Neural progenitor cell (in vitro differentiated cells): ENCODE measurements around the gene ACLY. TPM values are rescaled to one million over a fixed set of nuclear protein-coding genes. Genes with fewer than 3 reads are reported as not detected.
A peak's percentile ranks its signal among the peaks of the same experiment; 100 is the strongest.
"Not testable (repeated sequence)": the region's sequence is repeated elsewhere in the genome, so short reads cannot be mapped to it uniquely, and the experiment has no call there.

ENCODE experiments used
- DNase-seq: peaks from one replicate; pipeline ENCODE4 v3.0.0-alpha.2; 2016; ENCODE audit warnings: low spot score
- H2AFZ ChIP-seq: fragments of 200-600 bp; sonication (generic); replicated peaks from 2 replicates; pipeline ENCODE4 v1.6.1; 2016; ENCODE audit warnings: antibody characterized with exemption
- H3F3A ChIP-seq: fragments of 200-600 bp; sonication (generic); 2 replicates; pipeline ENCODE4 v1.6.1; 2016; ENCODE audit warnings: antibody characterized with exemption, low read depth
- H3K27ac ChIP-seq: fragments of 200-600 bp; sonication (generic); 2 replicates; pipeline ENCODE4 v1.5.1; 2016; ENCODE audit warnings: mild to moderate bottlenecking
- H3K27me3 ChIP-seq: fragments of 200-600 bp; sonication (generic); 2 replicates; pipeline ENCODE4 v1.6.1; 2016; ENCODE audit warnings: mild to moderate bottlenecking, moderate library complexity
- H3K36me3 ChIP-seq: fragments of 200-600 bp; sonication (generic); 2 replicates; pipeline ENCODE4 v1.5.1; 2016
- H3K4me1 ChIP-seq: fragments of 200-600 bp; sonication (generic); 2 replicates; pipeline ENCODE4 v1.6.1; 2016; ENCODE audit warnings: mixed run types
- H3K4me2 ChIP-seq: fragments of 200-600 bp; sonication (generic); 2 replicates; pipeline ENCODE4 v1.6.1; 2016
- H3K4me3 ChIP-seq: fragments of 200-600 bp; sonication (generic); 2 replicates; pipeline ENCODE4 v1.5.1; 2016
- H3K79me2 ChIP-seq: fragments of 200-600 bp; sonication (generic); 2 replicates; pipeline ENCODE4 v1.6.1; 2016; ENCODE audit warnings: low read depth
- H3K9ac ChIP-seq: fragments of 200-600 bp; sonication (generic); 2 replicates; pipeline ENCODE4 v1.6.1; 2016
- H3K9me3 ChIP-seq: fragments of 200-600 bp; sonication (generic); 2 replicates; pipeline ENCODE4 v1.5.1; 2016; ENCODE audit warnings: low read depth
- H4K20me1 ChIP-seq: fragments of 200-600 bp; sonication (generic); 2 replicates; pipeline ENCODE4 v1.6.1; 2016; ENCODE audit warnings: low read depth
- H3K27ac Mint-ChIP-seq: 3 replicates; pipeline ENCODE4 v1.8.0; 2021; ENCODE audit warnings: mixed read lengths
- H3K27me3 Mint-ChIP-seq: 2 replicates; pipeline ENCODE4 v1.8.0; 2022; ENCODE audit warnings: low read depth, mild to moderate bottlenecking, inconsistent platforms, moderate library complexity, mixed read lengths; ENCODE audit not compliant: insufficient read depth
- H3K36me3 Mint-ChIP-seq: 3 replicates; pipeline ENCODE4 v1.8.0; 2021; ENCODE audit warnings: mixed read lengths
- H3K4me1 Mint-ChIP-seq: 3 replicates; pipeline ENCODE4 v1.8.0; 2021; ENCODE audit warnings: mixed read lengths
- H3K4me3 Mint-ChIP-seq: 3 replicates; pipeline ENCODE4 v1.8.0; 2021; ENCODE audit warnings: mild to moderate bottlenecking, moderate library complexity, mixed read lengths
- H3K9me3 Mint-ChIP-seq: 3 replicates; pipeline ENCODE4 v1.8.0; 2020; ENCODE audit warnings: mixed read lengths
- CTCF ChIP-seq: fragments of 200-600 bp; sonication (generic); IDR thresholded peaks from 2 replicates; pipeline ENCODE4 v1.5.1; 2017; ENCODE audit warnings: antibody characterized with exemption, mild to moderate bottlenecking
- EZH2 ChIP-seq: fragments of 200-600 bp; sonication (generic); IDR thresholded peaks from 2 replicates; pipeline ENCODE4 v1.6.1; 2017; ENCODE audit warnings: antibody characterized with exemption, mild to moderate bottlenecking, moderate library complexity
- EZH2phosphoT487 ChIP-seq: fragments of 200-600 bp; sonication (generic); IDR thresholded peaks from 2 replicates; pipeline ENCODE4 v1.6.1; 2017; ENCODE audit warnings: antibody characterized with exemption
- total RNA-seq: library from RNA; depleted of rRNA; stranded (reverse); fragments of >200 nt; gene quantifications from 2 replicates; pipeline ENCODE4 v1.2.3, GENCODE V29; 2015; ENCODE audit warnings: low replicate concordance

Gene ACLY
- total RNA-seq, 1 donor from 2014 or later: 221 TPM

GRCh38 chr17:41844971-41845370 is 73.8 kb downstream of the ACLY start:
- H3F3A ChIP-seq: no peaks in the 10 kb centered on the region
- TF ChIP-seq EZH2phosphoT487: no peak
- TF ChIP-seq EZH2: no peak
- TF ChIP-seq CTCF: no peak
- H3K4me3 ChIP-seq: no peak overlapping the region
- peaks cover 11% of the 10 kb centered on the region for H3K79me2 ChIP-seq
- no peaks in the 10 kb centered on the region for H3K4me1 Mint-ChIP-seq
- no peaks in the 10 kb centered on the region for H3K9me3 Mint-ChIP-seq
- no peak for DNase-seq
- H3K4me3 Mint-ChIP-seq: no peak overlapping the region
- H4K20me1 ChIP-seq: peaks cover 19% of the 10 kb centered on the region
- no peak overlapping the region for H3K4me2 ChIP-seq
- H3K36me3 ChIP-seq: no peaks in the 10 kb centered on the region
- no peaks in the 10 kb centered on the region for H3K27me3 ChIP-seq
- peaks cover 4% of the 10 kb centered on the region for H3K27me3 Mint-ChIP-seq
- no peak overlapping the region for H2AFZ ChIP-seq
- H3K9me3 ChIP-seq: no peaks in the 10 kb centered on the region
- H3K9ac ChIP-seq: no peak overlapping the region
- no peaks in the 10 kb centered on the region for H3K36me3 Mint-ChIP-seq
- no peaks in the 10 kb centered on the region for H3K4me1 ChIP-seq
- no peak overlapping the region for H3K27ac Mint-ChIP-seq
- H3K27ac ChIP-seq: no peak overlapping the region

- not testable (repeated sequence) for H3K9ac ChIP-seq, H3K4me1 Mint-ChIP-seq, H4K20me1 ChIP-seq, H3K4me2 ChIP-seq, H3K79me2 ChIP-seq, H3K27ac ChIP-seq, H3K27me3 Mint-ChIP-seq, H3K9me3 ChIP-seq, H3K4me3 ChIP-seq, H3K36me3 Mint-ChIP-seq, H3K27ac Mint-ChIP-seq, H3K36me3 ChIP-seq, H3K4me1 ChIP-seq, H3F3A ChIP-seq, H2AFZ ChIP-seq, DNase-seq, H3K4me3 Mint-ChIP-seq, H3K9me3 Mint-ChIP-seq
- H3K27me3 ChIP-seq: peaks cover 14% of the 10 kb centered on the region
Observed at GRCh38 chr17:41840781-41841180, 78.0 kb downstream of the ACLY start.

- H3K4me1 Mint-ChIP-seq: not testable (repeated sequence)
Observed at GRCh38 chr17:41839448-41839847, 79.3 kb downstream of the ACLY start.

GRCh38 chr17:41837761-41838538 is 80.8 kb downstream of the ACLY start, which contains the start of gene KLHL10:
Gene KLHL10 (plus strand): TSS chr17:41837825. CDS start chr17:41837933, 108 bp downstream.
- Histone ChIP-seq H3K9me3 (no peaks in the 10 kb centered on the region), H3F3A (no peaks in the 10 kb centered on the region), H4K20me1 (peaks cover 17% of the 10 kb centered on the region), H3K9ac (no peak within 1 kb of the TSS), H3K4me1 (peaks cover 7% of the 10 kb centered on the region), H3K27me3 (peaks cover 14% of the 10 kb centered on the region), H3K79me2 (peaks cover 18% of the 10 kb centered on the region), H3K27ac (no peak within 1 kb of the TSS), H3K4me2 (peak within 1 kb of the TSS; percentile 99), H3K36me3 (no peaks in the 10 kb centered on the region), H3K4me3 (no peak within 1 kb of the TSS), H2AFZ (peak within 1 kb of the TSS; percentile 98)
- H3K4me3 Mint-ChIP-seq: peak within 1 kb of the TSS; percentile 90
- H3K9me3 Mint-ChIP-seq: no peaks in the 10 kb centered on the region
- peaks cover 4% of the 10 kb centered on the region for H3K27me3 Mint-ChIP-seq
- peaks cover 10% of the 10 kb centered on the region for H3K36me3 Mint-ChIP-seq
- no peak within 1 kb of the TSS for H3K27ac Mint-ChIP-seq
- peaks cover 12% of the 10 kb centered on the region for H3K4me1 Mint-ChIP-seq
- no peak for DNase-seq
- TF ChIP-seq EZH2 (no peak), CTCF (no peak), EZH2phosphoT487 (no peak)

More at GRCh38 chr17:41839448-41839847, 79.3 kb downstream of the ACLY start:
- H3K9ac ChIP-seq, H3K4me3 ChIP-seq, H3K27ac Mint-ChIP-seq, H3K4me1 ChIP-seq, H3K9me3 ChIP-seq, H3F3A ChIP-seq, H2AFZ ChIP-seq, H3K4me3 Mint-ChIP-seq, H4K20me1 ChIP-seq, DNase-seq, H3K4me2 ChIP-seq, H3K36me3 Mint-ChIP-seq, H3K27ac ChIP-seq, H3K36me3 ChIP-seq, H3K27me3 Mint-ChIP-seq, H3K9me3 Mint-ChIP-seq: not testable (repeated sequence)
- H3K27me3 ChIP-seq: peaks cover 14% of the 10 kb centered on the region
- H3K79me2 ChIP-seq: peaks cover 11% of the 10 kb centered on the region
